Spinal cord (tissue), 10 donors: ENCODE results near the gene FAM180A. TPM values are rescaled to one million over a fixed set of nuclear protein-coding genes. Genes with fewer than 3 reads are reported as not detected.

Experiments used
- DNase-seq, 6 donors: peaks; one replicate each; pipeline versions ENCODE4 v3.0.0 to v3.0.0-alpha.2; 2013 to 2015; ENCODE audit warnings: low spot score in 6 of 6, low read depth in 4 of 6
- H3K27ac ChIP-seq: one replicate; pipeline ENCODE4 v1.5.1; 2013; ENCODE audit warnings: low read depth, low read length, control low read depth
- H3K27me3 ChIP-seq: one replicate; pipeline ENCODE4 v1.6.1; 2013; ENCODE audit warnings: low read length; ENCODE audit not compliant: control insufficient read depth, insufficient read depth
- H3K36me3 ChIP-seq: one replicate; pipeline ENCODE4 v1.6.1; 2013; ENCODE audit warnings: low read length; ENCODE audit not compliant: control insufficient read depth, insufficient read depth
- H3K4me1 ChIP-seq: one replicate; pipeline ENCODE4 v1.6.1; 2013; ENCODE audit warnings: low read length; ENCODE audit not compliant: control insufficient read depth, insufficient read depth
- H3K4me3 ChIP-seq: one replicate; pipeline ENCODE4 v1.5.1; 2013; ENCODE audit warnings: low read depth, low read length, control low read depth
- H3K9me3 ChIP-seq: one replicate; pipeline ENCODE4 v1.6.1; 2013; ENCODE audit warnings: low read length; ENCODE audit not compliant: control insufficient read depth, insufficient read depth
- WGBS: methylation state at CpG from one replicate; pipeline ENCODE4 v1.1.5; 2013; ENCODE audit warnings: missing lambda C conversion rate; ENCODE audit not compliant: insufficient coverage; 5-methylcytosine and 5-hydroxymethylcytosine counted together
- polyA plus RNA-seq, 2 donors: library from polyadenylated mRNA; unstranded; fragments of 120-200 nt; gene quantifications; one replicate each; pipeline ENCODE4 v1.2.1, GENCODE V29; 2013; ENCODE audit not compliant: insufficient read length in 2 of 2
- total RNA-seq, 2 donors: library from RNA; depleted of rRNA in 1 of 2; stranded (reverse); fragments of 120-200 nt in 1 of 2; fragments of >200 nt in 1 of 2; gene quantifications; one replicate each; pipeline versions ENCODE4 v1.2.3 to v1.2.4, GENCODE V29; 2013 to 2014
- donor health status: healthy.

FAM180A gene
- total and polyA plus RNA-seq, 4 donors: 0.21 to 0.99 (median 0.41) TPM

- 84% methylated on average over 4 of the region's 4 CpGs for WGBS
Observed at GRCh38 chr7:135731131-135731530, 17.5 kb downstream of the FAM180A start.

GRCh38 chr7:135729230-135729629, 19.4 kb downstream of the FAM180A start:
- DNase-seq: no peak
- H3K4me3 ChIP-seq: no peak overlapping the region
- 100% methylated on average over 3 of the region's 5 CpGs for WGBS
- H3K4me1 ChIP-seq: no peaks in the 10 kb centered on the region
- H3K9me3 ChIP-seq: no peaks in the 10 kb centered on the region
- H3K36me3 ChIP-seq: no peaks in the 10 kb centered on the region
- no peak overlapping the region for H3K27ac ChIP-seq
- H3K27me3 ChIP-seq: no peaks in the 10 kb centered on the region

More at GRCh38 chr7:135731131-135731530, 17.5 kb downstream of the FAM180A start:
- Histone ChIP-seq H3K27me3 (no peaks in the 10 kb centered on the region), H3K4me1 (no peaks in the 10 kb centered on the region), H3K36me3 (no peaks in the 10 kb centered on the region), H3K9me3 (no peaks in the 10 kb centered on the region), H3K4me3 (no peak overlapping the region), H3K27ac (no peak overlapping the region)
- no peak for DNase-seq

- peak in 1 of 6 donors; percentile 67 for DNase-seq
- H3K4me3 ChIP-seq: peak within 1 kb of the TSS; percentile 6
- no peaks in the 10 kb centered on the region for H3K4me1 ChIP-seq
- H3K27ac ChIP-seq: peak within 1 kb of the TSS; percentile 2
- no peaks in the 10 kb centered on the region for H3K9me3 ChIP-seq
- H3K36me3 ChIP-seq: no peaks in the 10 kb centered on the region
- 46% methylated on average over 11 of the region's 11 CpGs for WGBS
- H3K27me3 ChIP-seq: peaks cover 1% of the 10 kb centered on the region
Observed at GRCh38 chr7:135728136-135728669, 20.4 kb downstream of the FAM180A start, which contains the start of gene SLC13A4. SLC13A4 (minus strand) TSS chr7:135728186; CDS start chr7:135727496, 690 bp downstream.

GRCh38 chr7:135726911-135727673, 21.5 kb downstream of the FAM180A start:
- Histone ChIP-seq H3K4me1 (no peaks in the 10 kb centered on the region), H3K27ac (no peak overlapping the region), H3K9me3 (no peaks in the 10 kb centered on the region), H3K36me3 (no peaks in the 10 kb centered on the region), H3K4me3 (peak overlapping the region; percentile 6), H3K27me3 (peaks cover 3% of the 10 kb centered on the region)
- DNase-seq: no peak
- 96% methylated on average over 26 of the region's 30 CpGs for WGBS

- DNase-seq: no peak
- 93% methylated on average over 3 of the region's 5 CpGs for WGBS
- Histone ChIP-seq H3K27me3 (peaks cover 3% of the 10 kb centered on the region), H3K4me1 (no peaks in the 10 kb centered on the region), H3K9me3 (no peaks in the 10 kb centered on the region), H3K27ac (no peak overlapping the region), H3K36me3 (no peaks in the 10 kb centered on the region), H3K4me3 (no peak overlapping the region)
Observed at GRCh38 chr7:135726276-135726788, 22.3 kb downstream of the FAM180A start.

- peaks cover 3% of the 10 kb centered on the region for H3K4me1 ChIP-seq
- H3K36me3 ChIP-seq: no peaks in the 10 kb centered on the region
- H3K9me3 ChIP-seq: no peaks in the 10 kb centered on the region
- 91% methylated on average over 7 of the region's 7 CpGs for WGBS
- H3K27ac ChIP-seq: no peak overlapping the region
- peaks cover 3% of the 10 kb centered on the region for H3K27me3 ChIP-seq
- no peak for DNase-seq
- H3K4me3 ChIP-seq: no peak overlapping the region
Observed at GRCh38 chr7:135723411-135723810, 25.2 kb downstream of the FAM180A start.

- Histone ChIP-seq H3K4me3 (no peak overlapping the region), H3K27me3 (peaks cover 3% of the 10 kb centered on the region), H3K36me3 (no peaks in the 10 kb centered on the region), H3K27ac (no peak overlapping the region), H3K9me3 (no peaks in the 10 kb centered on the region), H3K4me1 (peaks cover 3% of the 10 kb centered on the region)
- DNase-seq: no peak
- WGBS: 95% methylated on average over 21 of the region's 21 CpGs
Observed at GRCh38 chr7:135721198-135721820, 27.3 kb downstream of the FAM180A start.

GRCh38 chr7:135719688-135720087, 28.9 kb downstream of the FAM180A start:
- DNase-seq: no peak
- no peak overlapping the region for H3K4me3 ChIP-seq
- peaks cover 5% of the 10 kb centered on the region for H3K4me1 ChIP-seq
- H3K27ac ChIP-seq: no peak overlapping the region
- no CpG with 5 or more reads among the region's 2 CpGs for WGBS
- H3K27me3 ChIP-seq: peaks cover 3% of the 10 kb centered on the region
- H3K9me3 ChIP-seq: no peaks in the 10 kb centered on the region
- H3K36me3 ChIP-seq: peaks cover 2% of the 10 kb centered on the region

- 51% methylated on average over 4 of the region's 7 CpGs for WGBS
- Histone ChIP-seq H3K36me3 (peaks cover 2% of the 10 kb centered on the region), H3K4me3 (no peak overlapping the region), H3K27me3 (peaks cover 3% of the 10 kb centered on the region), H3K4me1 (peaks cover 12% of the 10 kb centered on the region), H3K27ac (no peak overlapping the region), H3K9me3 (no peaks in the 10 kb centered on the region)
- DNase-seq: peak in 3 of 6 donors; percentile 20 to 79 (median 58)
Observed at GRCh38 chr7:135718794-135719437, 29.7 kb downstream of the FAM180A start.
